Adrenal gland (tissue), 5 donors: Measurements from ENCODE around the gene ANXA9.

Experiments used
- POLR2A ChIP-seq, 2 donors: fragments of 450-650 bp; IDR thresholded peaks; one replicate each; pipeline ENCODE4 v1.6.1; 2017; ENCODE audit warnings: antibody characterized with exemption in 2 of 2, mild to moderate bottlenecking in 2 of 2, moderate library complexity in 1 of 2
- TF ChIP-seq, protein P1 (sequence below), 6 experiments: fragments of 450-650 bp in 4 of 6; fragments of 200-600 bp in 2 of 6; sonication (generic) in 1 of 6; IDR thresholded peaks; 1 replicate in 5 of 6; 2 replicates in 1 of 6; pipeline versions ENCODE4 v1.5.1 to v1.8.0; 2016 to 2021; ENCODE audit warnings: antibody characterized with exemption in 6 of 6, mild to moderate bottlenecking in 2 of 6, moderate library complexity in 1 of 6
- donor health status: DM: no; HTN: no; CAD: no.

DNA sequence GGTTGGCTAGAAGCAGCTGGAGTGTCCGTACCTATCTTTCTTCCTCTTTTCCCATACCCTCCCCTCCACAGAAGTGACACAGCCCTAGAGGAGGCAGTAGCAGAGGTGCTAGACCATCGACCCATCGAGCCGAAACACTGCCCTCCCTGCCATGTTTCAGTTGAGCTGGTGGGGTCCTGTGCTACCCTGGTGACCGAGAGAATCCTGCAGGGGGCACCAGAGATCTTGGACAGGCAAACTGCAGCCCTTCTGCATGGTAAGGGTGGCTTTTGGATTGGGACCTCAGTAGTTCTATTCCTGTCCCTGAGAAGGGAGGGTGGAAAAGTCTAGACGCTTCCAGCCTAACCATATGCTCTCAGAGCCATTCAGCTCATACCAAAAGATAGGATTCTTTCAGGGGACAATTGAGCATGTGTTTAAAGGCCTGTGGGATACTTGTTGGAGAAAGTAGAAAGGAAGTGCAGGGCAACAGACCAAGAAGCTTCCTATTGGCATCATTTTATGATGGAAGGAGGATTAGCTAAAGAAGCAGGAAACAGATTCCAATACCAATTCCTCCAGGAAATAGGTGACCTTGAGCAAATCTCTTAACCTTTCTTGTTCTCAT is 42.6 kb downstream of the ANXA9 start:
- TF ChIP-seq, protein P1, sequence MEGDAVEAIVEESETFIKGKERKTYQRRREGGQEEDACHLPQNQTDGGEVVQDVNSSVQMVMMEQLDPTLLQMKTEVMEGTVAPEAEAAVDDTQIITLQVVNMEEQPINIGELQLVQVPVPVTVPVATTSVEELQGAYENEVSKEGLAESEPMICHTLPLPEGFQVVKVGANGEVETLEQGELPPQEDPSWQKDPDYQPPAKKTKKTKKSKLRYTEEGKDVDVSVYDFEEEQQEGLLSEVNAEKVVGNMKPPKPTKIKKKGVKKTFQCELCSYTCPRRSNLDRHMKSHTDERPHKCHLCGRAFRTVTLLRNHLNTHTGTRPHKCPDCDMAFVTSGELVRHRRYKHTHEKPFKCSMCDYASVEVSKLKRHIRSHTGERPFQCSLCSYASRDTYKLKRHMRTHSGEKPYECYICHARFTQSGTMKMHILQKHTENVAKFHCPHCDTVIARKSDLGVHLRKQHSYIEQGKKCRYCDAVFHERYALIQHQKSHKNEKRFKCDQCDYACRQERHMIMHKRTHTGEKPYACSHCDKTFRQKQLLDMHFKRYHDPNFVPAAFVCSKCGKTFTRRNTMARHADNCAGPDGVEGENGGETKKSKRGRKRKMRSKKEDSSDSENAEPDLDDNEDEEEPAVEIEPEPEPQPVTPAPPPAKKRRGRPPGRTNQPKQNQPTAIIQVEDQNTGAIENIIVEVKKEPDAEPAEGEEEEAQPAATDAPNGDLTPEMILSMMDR (IDR thresholded peaks at IDR 0.05) = peak; percentile 61 to 85 (median 74)
- no peak for TF ChIP-seq POLR2A (IDR thresholded peaks at IDR 0.05)
